GM11168 (cell line): ENCODE data around the gene RPL3.
"Not testable (repeated sequence)": the region's sequence is repeated elsewhere in the genome, so short reads cannot be mapped to it uniquely, and the experiment has no call there.

Source experiments
- in situ Hi-C: fragments of 300-500 bp; cut with MboI; formaldehyde crosslinking; loops from one replicate; pipeline ENCODE4 v1.12.0; 2022; ENCODE audit warnings: low sequenced_read_pairs; ENCODE audit not compliant: unreplicated experiment

Gene RPL3

DNA sequence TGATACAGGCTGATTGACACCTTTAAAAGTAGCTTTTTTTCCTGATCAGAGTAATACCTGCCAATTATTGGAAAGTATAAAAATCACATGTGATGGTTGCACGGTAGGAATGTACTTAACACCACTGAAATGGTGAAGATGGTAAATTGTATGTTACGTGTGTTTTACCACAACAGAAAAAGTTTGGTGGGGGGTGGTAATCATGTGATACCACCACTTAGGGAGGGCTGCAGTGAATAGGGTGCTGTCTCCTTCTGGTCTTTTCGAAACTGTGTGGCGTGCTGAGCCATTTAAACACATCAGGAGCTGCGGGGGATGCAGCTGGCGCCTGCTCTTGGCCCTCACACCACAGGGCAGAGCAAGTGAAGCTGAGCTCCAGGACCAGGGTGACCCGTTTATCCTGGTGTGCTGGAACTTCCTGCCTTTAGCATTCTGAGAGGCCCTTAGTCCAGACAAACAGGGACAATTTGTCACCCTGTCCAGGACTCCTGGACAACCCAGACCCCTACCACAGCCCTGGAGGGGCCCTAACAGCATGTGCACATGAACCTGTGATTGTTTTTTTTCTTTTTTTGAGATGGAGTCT, 33.0 kb upstream of the RPL3 start:
- in situ Hi-C loops: no loop called here

DNA sequence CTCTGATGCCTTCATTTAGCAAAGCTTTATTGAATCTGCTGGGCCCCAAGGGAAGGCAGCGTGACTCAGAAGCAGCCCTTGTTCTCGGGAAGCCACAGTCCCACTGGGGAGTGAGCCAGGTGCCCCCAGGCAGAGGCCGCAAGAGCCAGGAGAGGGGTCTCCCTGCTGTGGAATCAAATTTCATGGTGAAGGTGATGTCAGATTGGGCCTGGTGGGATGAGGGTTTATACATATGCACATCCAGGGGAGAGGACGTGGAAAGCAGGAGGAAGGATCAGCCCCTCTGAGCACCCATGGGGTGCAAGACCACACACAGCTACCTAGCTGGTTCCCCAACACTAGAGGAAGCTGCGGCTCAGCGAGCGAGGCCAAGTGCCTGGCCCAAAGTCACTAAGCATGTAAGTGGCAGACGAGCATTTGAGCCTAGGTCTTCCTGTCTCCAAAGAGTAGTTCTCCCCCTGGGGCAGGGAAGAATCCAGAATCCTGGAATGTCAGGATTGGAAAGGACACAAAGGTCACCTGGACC, 32.3 kb upstream of the RPL3 start:
- in situ Hi-C loops: no loop called here

DNA sequence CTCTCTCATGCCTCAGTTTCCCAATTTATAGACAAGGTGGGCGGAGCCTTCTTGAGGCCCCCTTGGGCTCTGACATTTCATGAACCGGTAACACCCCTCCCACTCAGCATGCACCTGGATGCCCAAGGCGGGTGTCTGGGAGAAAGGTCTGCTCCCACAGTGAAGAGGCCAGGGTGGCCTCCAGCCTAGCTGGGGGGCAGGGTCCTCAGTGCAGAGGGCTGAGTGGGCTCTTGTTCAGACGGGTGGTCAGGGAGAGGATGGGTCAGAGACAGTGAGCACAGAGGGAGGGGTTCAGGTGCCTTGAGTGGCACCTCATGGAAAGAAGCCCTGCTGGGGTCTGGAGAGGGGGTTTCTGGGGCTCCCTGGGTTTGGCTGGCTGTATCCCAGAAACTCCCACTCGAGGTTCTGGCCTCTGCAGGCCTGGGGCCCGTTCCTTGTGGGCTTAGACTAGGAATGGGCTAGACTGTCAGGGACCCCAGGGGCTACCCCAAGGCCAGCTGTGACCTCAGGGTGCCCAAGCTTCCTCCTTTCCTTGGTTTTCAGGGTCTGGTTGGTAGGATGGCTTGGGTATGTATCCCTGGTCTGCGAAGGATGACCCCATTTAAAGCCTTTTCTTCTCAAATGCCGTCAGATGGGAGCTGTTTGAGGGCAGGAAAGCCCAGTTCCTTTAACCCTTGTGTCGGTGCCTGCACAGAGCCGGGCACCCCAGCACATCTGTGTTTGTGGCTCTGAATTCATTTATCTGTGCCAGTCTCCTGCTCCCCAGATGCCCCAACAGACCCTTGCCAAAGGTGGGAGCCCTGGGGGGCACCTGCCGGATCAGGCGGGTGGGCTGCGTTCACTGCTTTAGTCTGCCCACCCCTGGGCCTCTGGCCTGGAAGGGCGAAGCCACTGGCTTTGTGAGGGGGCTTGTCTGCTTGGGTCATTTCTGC, 31.6 kb upstream of the RPL3 start:
- in situ Hi-C loops: no loop called here

DNA sequence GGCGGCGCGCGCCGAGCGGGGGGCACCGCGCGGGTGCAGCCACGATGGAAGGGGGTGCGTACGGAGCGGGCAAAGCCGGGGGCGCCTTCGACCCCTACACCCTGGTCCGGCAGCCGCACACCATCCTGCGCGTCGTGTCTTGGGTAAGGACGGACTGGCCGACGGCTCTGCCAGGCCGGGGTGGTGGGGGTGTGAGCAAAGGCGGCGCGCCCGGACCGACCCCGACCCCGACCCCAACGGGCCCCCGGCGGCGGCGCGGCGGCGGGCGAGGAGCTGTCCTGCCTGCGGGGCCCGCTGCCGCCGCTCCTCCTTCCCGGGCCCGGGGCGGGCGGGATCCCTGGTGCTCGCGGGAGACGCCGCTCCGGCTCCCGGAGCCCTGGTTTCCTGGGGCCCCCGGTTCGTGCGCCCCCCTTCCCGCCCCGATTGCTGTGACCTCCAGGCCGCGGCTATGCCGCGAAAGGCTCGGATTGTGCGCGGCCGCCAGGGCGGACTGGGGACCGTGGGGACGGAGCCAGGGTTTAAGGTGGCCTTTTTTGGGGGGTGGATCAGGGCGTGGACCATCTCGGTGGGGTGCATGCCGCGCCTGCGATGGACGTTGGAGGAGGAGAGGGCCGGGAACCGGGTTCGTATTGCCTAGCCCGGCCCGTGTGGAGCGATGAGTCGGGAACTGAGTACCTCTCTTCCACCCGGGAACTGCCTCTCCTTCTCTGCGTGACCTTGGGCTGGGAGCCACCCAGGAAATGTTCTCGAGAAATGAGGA, 30.7 kb upstream of the RPL3 start, which contains the start of gene SYNGR1:
SYNGR1 (plus strand) TSS at position 25 of the 760 bp plus-strand sequence; CDS start at position 45, 20 bp downstream.
- in situ Hi-C loops: no loop called here

DNA sequence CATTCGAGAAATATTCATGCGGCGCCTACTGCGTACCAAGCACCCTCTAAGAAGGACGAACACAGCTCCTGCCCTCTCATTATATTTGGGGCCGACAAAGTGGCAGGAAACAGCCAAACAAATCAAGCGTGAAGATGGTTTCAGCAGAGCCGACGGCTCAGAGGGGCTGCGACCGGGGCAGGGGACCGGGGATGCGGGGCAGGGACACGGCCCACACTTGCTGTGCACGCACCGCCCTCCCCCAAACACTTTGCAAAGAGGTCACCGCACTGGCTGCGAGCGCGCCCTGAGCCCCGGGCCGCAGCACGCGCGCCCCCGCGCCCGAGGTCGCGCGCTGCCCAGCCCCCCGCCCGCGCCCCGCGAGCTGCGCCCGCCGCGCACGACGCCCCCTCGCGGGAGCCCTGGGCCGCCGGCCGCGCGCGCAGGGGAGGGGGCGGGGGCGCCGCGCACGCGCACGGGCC, 30.1 kb upstream of the RPL3 start:
- in situ Hi-C loops: no loop called here

DNA sequence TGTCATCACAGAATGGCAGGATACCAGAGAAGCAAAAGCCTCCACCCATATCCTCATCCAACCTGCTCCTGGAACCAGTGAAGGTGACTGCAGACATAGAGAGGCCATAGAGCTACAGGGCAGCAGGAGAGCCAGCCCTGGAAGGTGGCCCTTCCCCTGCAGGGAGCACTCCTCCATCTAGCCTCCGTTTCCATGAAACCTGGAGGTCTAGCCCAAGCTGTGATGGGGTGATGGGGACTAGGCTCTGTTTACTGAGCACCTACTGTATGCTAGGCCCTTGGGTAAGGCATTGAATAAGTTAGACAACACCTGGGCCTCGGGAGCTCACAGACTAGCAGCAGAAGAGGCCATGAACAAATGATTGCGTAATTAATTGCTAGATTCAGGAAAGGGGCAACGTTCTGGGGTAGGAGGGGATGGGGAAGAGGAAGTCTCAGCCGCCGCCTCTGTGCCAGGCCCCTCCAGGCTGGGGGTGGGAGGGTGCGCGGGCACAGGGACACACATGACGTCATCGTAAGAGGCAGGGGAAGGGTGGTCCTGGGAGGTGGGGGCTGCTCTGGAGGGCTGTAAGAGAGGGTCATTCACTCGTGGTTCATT, 29.6 kb upstream of the RPL3 start:
- in situ Hi-C loops: no loop called here

DNA sequence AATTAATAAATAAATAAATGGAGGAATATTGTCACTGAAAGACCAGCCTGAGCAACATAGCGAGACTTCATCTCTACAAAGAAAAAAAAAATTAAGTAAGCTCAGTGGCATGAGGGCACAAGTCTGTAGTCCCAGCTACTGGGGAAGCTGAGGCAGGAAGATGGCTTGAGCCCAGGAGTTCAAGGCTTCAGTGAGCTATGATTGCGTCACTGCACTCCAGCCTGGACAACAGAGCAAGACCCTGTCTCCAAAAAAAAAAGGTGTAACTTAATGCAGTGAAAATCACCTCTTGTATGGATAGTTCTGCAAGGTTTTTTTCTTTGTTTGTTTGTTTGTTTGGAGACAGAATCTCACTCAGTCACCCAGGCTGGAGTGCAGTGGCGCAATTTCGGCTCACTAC, 25.8 kb upstream of the RPL3 start:
- in situ Hi-C loops: no loop called here

DNA sequence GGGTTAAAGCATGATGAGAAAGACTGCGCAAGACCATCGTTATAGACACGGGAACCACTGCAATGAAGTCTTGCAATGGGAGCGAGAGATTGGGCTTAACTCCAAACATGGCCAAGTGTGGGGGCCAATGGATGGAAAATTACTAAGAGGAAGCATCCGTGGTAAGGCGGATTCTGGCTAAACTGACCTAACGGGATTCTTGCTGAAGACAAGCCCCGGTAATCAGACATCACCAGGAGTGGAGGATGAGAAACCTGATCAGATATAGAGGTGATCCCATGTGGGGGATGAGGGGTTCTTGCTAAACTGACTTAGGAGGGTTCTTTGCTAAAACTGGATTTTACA, 24.6 kb upstream of the RPL3 start:
- in situ Hi-C loops: no loop called here

DNA sequence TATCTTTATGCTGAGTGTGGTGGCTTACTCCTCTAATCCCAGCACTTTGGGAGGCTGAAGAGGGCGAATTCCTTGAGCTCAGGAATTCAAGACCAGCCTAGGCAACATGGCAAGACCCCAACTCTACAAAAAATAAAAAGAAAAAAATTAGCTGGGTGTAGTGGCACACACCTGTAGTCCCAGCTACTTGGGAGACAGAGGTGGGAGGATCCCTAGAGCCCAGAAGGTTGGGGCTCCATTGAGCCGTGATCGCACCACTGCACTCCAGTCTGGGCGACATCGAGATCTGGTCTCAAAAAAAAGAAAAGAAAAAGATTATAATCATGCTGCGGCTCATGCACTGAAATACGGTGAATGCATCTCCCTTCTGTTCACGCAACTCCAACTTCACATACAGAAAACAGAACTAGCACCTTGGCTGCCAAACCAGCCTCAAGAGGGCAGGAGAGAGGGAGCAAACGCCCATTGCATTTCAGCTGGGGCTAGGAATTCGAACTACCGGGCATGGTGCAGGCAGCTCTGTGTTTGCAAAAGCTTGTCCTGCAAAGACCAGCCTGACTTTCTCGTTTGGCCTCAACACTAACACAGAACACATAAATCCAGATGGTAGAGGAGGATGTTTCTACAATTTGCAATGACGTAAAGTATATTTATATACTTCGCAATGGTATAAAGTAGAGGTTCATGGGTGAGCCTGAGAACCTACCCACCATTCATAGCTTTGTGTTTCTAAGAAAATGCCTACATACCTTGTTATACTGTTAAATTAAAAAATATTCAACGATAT, 24.0 kb upstream of the RPL3 start:
- in situ Hi-C loops: no loop called here

DNA sequence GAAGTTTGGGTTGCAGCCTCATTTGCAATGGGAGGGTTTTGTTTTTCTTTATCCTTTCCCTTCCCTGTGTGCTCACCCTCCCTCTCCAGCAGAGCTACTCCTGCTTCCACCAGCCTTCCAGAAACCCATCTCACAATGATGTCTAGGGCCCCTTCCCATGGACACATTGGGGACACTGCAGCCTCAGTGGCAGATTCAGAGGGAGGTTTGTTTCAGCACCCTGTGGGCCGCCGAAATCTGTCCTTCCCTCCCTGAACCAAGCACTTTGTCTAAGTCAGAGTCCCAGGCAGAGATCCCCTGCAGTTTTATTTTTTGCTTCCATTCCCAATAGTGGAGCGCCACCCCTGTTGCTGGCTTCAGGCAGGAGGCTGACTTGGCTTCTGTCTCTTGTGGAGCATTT, 21.8 kb upstream of the RPL3 start:
- in situ Hi-C loops: no loop called here

DNA sequence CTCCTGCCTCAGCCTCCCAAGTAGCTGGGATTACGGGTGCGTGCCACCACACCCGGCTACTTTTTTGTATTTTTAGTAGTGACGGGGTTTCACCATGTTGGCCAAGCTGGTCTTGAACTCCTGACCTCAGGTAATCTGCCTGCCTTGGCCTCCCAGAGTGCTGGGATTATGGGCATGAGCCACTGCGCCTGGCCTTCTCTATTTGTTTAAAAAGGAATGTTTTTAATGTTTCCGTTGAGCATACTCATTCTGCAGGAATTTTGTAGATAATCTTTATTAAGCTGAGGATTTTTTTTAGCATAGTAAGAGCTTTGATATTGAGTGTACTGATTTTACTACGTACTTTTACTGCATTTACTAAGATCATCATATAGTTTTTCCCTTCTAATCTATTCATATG, 20.4 kb upstream of the RPL3 start:
- in situ Hi-C loops: not testable (repeated sequence)

DNA sequence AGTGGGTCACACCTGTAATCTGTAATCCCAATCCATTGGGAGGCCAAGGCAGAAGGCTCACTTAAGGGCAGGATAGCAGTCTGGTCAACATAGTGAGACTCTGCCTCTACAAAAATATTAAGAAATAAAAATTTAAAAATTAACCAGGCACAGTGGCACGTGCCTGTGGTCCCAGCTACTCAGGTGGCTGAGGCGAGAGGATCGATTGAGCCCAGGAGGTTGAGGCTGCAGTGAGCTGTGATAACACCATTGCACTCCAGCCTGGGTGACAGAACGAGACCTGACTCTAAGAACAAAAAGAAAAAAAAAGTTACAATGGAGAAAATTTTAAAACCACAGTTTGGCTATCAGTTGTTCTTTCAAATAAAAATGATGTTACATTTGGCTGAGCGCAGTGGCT, 17.0 kb upstream of the RPL3 start:
- in situ Hi-C loops: no loop called here

DNA sequence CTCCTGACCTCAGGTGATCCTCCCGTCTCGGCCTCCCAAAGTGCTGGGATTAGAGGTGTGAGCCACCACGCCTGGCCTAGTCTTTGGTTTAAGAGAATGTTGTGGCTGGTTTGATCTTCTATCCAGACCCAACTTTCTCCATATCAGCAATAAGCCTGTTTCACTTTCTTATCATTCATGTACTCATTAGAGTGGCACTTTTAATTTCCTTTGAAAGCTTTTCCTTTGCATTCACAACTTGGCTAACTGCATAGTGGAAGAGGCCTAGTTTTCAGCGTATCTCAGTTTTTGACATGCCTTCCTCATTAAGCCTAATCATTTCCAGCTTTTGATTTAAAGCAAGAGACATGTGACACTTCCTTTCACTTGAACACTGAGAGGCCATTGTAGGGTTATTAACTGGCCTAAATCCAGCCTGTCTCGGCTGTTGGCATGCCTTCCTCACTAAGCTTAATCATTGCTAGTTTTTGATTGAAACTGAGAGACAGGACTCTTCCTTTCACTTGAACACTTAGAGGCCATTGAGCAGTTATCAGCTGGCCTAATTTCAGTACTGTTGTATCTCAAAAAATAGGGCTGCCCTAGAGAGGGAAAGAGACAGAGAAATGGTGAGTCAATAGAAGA, 13.1 kb upstream of the RPL3 start:
- in situ Hi-C loops: no loop called here

DNA sequence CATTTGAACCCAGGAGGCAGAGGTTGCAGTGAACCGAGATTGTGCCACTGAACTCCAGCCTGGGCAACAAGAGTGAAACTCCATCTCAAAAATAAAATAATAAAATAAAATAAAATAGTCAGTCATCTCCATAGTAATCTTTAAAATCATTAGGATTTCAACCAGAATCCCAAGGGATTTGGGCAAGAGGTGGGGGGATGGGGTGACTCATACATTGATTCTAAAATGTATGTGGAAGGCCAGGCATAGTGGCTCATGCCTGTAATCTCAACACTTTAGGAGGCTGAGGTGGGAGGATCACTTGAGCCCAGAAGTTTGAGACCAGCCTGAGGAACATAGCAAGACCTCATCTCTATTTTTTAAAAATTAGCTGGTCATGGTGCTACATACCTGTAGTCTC, 11.1 kb upstream of the RPL3 start:
- in situ Hi-C loops: not testable (repeated sequence)

DNA sequence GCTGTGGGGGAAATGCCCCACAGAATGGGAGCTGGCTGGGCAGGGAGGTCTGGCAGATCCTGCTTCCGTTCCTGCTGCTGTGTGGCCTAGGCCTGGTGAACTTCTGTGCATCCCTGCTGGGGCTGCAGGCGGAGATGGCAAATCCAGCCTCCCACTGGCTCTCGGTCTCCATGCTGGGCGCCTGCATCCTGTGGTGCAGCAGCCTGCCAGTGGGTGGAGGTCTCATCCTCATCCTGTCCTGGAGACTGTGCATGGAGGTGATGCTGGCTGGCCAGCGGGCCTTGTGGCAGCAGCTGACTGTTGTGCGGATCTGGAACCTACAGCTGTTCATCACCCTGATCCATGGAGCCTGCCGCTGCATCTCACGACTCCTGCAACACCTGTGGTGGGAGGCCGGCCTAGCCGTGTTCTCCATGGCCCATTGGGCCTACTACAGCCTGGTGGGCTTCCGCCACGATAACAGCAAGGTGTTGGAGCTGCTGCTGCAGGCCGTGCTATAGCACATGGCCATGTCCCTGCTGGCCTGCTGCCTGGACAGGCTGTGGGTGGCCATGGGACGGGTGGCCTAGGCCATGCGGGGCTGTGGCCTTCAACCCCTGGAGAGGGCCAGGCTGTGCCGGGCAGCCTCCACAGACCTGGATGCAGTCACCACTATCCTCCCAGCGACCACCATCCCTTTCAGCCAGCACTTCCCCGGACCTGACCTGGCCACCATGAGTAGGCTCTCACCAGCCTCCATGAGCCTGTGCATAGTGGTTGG, 8.8 kb upstream of the RPL3 start:
- in situ Hi-C loops: no loop called here

DNA sequence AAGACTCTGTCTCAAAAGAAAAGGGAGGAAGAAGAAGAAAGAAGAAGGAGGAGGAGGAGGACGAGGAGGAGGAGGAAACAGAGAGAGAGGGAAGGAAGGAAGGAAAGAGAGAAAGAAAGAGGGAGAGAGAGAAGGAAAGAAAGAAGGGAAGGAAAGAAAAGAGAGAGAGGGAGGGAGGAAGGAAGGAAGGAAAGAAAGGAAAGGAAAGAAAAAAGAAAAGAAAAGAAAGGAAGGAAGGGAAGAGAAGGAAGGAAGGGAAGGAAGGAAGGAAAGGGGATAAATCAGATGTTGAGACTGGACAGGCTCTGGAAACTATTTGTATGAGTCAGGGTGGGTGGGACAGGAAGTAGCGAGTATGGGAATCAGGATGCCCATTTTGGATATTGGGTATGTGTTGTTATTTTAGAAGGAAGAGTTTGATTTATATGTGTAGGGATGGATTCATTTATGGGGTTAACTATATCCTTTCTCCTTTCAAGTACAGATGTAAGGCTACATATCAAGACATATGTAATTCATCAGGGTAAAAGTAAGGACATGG, 6.0 kb upstream of the RPL3 start:
- in situ Hi-C loops: no loop called here

DNA sequence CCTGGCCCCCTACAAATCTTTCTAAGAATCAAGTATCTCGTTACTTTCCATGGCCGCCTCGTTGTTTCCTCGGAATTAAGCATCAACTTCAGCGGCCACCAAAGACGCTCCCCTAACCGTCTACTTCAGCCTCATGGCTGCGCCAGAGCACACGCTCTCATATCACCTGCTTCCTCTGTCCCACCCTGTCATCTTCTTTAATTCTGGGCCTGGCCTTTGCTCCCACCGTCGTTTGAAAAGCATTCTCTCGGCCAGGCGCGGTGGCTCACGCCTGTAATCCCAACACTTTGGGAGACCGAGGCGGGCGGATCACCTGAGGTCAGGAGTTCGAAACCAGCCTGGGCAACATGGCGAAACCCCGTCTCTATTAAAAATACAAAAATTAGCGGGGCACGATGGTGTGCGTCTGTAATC, 1.2 kb upstream of the RPL3 start:
- in situ Hi-C loops: not testable (repeated sequence)
